CD4-positive, alpha-beta T cell treated with Interleukin-6 for 4 hours (primary cell): Measurements from ENCODE around the gene ZBTB46.

Experiments used
- DNase-seq: peaks from one replicate; pipeline ENCODE4 v3.0.0-alpha.2; 2020; ENCODE audit warnings: mixed read lengths

Gene ZBTB46

DNA sequence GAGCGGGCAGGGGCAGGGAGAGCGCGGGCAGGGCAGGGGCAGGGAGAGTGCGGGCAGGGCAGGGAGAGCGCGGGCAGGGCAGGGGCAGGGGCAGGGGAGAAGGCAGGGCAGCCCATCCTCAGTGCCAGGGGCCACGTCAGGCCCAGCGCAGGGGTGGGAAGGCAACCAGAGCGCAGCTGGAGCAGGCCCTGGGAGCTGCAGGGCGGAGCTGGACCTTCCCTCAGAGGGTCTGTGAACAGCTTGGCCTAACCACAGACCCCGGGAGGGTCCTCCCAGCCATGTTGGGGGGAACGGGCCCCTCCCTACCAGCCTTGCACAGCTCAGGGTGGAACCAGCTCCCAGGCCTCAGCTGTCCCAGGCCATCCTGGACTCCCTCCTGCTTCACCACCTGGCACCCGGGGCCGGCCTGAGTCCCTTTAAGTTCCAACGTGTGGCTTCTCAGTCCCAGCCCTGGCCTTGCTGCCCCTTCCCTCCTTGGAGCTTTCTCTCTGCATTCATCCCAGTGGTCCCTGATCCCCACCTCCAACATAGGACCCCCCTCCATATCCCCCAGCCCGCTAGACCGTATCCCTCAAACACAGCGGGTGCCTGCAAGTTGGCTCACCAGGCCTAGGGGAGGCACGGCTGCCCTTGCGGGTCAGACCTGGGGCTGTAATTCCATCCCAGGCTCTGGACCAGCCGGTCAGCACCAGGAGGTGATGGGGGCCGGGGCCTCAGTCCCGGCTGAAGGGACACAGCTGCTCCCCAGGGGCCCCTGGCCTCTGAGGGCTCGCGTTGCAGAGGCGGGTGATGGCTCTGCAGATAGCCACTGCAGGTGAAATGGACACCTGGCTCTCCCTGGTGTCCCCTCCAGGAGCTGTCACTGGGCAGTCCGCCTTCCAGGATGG, 5.6 kb upstream of the ZBTB46 start:
- DNase-seq, result no peak

DNA sequence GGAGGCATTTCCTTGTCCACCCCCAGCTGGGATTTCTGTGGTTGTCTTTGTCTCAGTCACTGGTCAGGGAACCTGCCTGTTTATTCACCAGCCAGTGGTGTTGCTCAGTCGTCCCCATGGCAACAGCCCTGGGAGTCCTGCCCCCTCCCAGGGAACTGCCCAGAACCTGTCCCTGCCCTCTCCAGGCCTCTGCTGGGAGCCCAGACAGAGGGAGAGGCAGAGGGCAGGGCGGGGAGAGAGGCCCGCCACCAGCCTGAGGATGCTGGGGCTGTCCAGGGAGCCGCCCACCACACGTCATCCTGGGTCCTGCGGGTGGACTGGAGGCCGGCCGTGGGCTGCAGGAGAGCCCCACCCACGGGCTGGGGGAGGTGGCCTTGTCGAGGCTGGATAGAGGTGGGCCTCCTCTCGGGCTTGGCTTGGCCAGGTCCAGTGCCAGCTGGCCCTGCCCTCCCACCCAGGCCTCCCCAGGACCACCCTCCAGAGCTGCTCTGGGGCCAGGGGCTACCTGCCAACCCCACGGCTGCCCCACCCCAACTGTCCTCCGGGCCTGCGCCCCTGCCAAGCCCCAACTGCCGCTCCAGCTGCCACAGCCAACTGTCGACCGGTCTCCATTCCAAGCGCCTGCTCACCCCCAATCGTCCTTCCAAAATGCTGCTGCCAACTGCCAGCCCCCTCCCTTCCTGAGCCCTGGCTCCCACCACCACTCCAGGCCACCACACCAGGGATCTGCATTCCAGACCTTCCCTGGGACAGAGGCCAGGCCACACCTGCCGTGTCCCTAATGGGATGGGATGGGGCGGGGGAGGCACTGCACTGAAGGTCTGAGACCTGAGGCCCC, 4.2 kb upstream of the ZBTB46 start:
- no peak for DNase-seq

DNA sequence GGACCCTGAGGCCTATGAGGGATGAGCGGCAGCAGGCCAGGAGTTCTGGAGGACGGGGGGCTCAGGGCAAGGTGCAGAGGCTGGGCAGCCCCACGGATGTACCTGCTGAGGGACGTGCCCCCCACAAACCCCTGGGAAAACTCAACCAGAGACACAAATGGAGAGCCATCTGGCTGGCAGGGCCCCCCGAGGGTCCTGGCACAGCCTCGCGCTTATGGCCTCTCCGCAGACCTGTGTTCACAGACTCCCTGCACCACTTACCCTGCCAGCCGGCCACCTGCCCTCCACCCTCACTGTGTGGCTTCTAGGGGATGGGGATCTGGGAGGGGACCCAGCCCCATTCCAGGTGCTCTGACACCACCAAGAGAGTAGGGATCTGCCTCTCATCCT, 3.4 kb upstream of the ZBTB46 start:
- no peak for DNase-seq

DNA sequence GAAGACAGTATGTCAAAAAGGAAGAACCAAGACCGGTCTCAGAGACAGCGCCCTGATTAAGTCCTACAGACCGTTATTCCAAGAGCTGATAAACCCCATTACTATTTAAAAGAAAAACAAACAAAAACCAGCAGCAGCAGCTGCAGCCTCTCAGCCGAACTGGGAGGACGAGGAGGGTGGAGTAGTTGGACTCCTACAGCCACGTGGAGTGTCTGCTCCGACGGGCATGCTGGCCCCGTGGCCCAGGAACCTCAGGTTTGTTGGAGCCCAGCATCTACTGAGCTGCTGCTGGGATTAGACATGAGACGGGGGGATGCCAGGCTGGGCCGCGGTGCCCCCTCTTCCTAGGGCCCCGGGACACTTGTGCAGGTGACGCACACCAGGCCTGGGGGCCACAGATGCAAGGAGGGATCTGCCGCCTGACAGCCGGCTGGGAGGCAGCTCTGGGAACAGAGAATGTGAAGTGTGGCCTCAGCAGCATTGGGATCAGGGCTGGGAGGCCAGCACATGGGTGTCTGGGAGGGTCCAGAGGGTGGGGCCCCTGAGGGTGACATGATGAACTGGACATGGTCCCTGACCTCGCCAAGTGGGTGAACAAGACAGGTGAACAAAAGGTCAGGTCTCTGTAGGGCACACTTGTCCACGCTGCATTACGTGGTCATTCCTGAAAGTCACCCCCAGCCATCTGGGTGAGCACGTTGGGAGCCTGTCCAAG, 2.9 kb upstream of the ZBTB46 start:
- DNase-seq, result no peak

DNA sequence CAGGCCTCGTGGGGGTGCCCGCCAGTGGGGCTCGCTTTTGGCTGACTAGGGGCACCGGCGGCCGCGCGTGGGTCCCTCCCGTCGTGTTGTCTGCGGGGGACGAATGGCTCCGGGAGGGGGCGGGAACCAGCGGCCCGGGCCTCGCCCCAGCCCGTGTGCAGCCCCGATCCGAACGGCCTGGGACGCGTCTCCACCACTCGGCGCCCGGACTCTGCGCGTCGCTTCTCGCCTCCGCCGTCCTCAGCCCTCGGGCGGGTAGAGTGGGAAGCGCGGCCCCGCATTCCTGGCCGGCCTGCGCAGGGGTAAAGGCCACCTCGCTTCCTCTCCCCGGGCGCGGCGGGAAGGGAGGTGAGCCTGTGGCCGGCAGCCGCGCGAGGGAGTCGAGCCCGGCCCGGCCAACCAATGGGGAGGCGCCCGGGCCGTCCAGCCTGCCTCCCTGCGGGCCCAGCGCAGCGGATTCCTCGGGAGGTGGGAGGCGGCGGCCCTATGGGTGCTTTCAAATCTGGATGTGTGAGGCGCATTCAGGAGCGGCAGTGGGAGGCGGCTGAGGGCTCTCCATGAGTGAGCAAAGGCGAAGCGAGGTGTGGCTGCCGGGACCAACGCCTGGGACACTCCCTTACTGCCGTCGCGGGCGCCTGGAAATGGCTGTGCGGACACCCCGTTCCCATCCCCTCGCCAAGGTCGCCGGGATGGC, 1.1 kb upstream of the ZBTB46 start:
- no peak for DNase-seq

DNA sequence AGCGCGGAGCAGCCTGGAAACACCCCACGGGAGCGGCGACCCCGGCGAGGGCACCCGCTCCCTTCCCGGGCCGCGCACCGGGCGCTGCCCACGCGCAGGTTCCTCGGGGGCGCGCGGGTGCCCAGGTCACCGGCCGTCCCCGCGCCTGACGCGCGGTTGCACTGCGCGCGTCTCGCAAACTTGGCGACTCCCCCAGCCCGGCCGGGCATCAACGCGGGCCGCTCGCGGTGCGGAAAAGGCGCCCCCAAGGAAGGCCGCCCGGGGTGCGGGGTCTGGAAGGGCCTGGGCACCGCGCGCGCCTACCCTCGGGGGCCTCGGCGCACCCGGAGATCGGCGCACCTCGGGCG, 555 bp upstream of the ZBTB46 start:
- DNase-seq, result no peak

DNA sequence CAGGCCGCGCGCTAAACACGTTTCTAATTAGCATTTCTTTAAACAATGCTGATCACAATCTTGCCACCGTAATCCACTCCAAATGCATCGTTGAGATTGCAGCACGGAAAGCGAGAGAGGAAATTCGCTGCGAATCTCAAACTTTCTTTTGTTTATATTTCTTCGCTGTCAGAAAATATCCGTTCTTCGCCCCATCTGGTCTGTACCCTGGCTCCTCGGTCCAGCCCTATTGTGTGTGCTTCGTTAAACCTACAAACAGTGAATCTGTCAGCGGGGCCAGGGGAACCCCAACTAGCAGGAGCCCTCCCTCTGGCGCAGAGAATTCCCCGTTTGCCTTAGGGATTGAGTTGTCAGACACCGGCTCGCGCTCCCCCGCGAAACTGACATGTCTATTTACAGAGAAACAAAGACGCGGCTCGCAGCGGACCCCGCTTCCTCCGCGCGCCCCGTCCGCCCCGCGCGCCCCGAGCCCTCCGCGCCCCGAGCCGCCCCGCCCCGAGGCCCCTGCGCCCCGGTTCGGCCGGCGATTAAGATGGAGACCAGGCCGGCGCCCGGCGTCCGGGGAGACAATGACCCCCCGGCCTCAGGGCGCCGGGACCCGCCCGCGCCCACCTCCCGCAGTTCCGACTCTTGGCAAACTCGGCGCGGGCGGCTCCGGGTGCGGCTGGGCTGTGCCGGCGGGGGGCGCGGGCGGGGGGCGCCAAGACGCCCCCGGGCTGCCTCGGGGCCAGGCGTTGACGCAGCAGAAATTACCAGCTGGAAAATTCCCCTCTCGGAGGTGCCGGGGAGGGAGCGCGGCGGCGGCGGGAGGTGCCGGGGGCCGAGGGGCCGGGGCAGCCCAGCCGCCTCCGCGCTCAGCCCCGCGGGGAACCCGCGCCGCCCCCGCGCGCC, 874 bp downstream of the ZBTB46 start:
- no peak for DNase-seq

DNA sequence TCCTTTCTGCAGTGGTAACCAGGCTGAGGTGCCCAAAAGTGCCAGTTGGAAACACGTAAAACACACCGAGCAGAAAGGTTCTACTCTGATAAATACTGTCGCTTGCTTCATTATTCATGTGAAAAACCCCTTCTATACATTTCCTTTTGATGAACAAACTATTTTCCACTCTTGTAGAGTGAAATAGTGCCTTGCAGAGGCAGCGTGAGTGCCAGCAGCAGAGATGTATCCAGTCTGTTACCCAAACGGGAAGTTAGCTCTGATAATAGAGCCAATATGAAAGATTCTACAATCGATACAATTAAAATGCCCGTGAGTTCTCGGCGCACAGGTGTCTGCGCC, 1.5 kb downstream of the ZBTB46 start:
- no peak for DNase-seq

DNA sequence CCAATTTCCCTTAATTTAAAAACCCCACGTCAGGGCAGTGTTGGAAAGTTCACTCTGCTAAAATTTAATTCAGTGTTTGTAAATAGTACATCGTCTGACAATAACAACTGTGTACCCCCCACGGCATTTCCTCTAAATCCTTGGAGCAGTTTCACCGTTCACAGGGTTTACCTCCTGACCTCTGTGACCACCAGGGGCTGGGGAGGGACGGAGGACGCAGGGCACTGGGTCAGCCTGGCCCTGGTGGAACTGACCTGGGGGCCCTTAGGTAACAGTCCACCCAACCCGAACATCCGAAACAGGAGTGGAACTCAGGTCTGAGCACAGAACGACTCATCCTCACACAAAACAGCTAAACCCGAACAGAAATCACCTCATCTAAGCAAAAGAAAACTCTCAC, 2.1 kb downstream of the ZBTB46 start:
- DNase-seq, result no peak

DNA sequence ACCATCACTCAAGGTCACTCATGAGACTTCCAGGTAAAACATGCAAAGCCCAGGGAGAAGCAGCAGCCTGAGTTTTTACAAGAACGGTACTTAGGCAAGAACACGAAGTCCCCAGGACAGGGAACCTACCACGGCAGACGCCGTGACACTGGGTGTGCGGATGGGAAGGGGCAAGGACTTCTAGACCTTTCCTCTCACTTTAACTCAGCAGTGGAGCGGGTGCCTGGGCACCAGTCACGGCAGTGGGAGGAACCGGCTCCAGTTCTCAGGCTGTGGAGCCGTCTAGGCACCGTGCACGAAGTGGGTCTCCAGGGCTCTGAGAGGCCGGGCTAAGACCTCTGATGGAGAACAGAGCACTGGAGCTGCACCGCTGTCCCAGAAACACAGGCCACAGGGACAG, 2.5 kb downstream of the ZBTB46 start:
- DNase-seq, result no peak

DNA sequence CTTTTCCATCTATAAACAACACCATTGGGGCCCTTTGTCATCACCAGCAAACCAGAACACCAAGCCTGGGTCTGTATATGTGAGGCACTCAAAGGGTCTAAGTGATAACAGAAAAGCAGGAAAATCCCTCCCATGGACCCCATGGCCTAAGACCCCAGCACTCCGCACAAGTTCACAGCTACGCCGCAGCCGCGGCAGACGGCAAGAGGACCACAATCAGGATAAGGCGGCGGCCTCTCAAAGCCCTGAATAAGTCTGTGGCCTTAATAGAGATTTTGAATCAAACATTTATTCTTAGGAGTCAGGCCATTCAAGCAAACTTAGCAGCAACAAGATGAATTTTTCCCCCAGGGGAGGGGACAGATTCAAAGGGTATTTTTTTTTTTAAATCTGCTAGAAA, 2.9 kb downstream of the ZBTB46 start:
- no peak for DNase-seq

DNA sequence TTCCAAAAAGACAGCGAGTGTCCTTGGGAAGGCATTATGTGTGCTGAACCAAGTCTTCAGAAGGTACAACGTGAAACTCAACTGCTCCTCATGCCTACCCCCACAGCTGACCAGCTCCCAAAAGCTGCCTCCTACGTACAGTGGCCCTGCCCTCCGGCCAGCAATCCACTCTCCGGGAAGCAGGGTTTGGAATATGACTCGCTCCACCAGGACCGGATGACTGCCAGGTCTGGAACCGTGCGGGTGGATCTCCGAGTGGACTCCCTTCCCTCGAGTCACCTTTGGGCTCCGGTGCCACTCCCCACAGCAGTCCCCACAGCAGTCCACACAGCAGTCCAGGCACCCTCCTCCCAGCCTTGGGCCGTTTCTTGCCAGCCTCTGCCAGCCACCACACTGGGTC, 4.3 kb downstream of the ZBTB46 start:
- DNase-seq, result no peak

DNA sequence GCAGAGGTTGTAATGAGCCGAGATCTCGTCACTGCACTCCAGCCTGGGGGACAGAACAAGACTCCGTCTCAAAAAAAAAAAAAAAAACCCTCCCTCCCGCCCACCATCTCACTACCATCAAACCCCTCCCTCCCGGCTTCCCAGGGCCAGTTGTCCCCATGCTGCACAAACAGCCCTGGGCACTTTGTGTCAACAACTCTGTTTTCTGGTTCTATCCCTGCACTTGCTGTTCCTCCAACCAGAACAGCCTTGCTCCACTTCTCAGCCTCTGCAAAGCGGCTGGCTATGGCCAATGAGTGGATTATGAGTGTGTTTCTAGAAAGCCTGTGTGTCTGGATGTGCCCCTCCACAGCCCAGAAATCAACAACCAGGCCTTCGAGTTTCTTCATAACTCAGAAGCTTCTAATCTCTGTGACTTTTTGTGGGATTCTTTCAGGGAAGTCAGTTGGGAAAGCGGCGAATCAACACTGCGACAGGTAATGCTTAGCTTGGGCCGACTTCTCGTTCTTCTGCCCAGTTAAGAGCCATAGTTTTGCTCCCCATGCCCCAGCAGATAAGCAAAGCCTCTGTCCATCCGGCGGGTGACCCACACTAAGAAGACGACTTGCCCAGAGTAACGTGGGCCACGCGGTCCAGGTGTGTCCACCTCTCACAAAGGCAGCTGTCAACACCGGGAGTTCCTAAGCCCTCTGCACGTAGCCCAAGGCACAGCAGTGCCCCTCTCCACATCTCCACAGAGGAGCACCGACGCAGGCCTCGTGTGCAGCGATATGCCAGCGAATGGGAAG, 5.5 kb downstream of the ZBTB46 start:
- no peak for DNase-seq

DNA sequence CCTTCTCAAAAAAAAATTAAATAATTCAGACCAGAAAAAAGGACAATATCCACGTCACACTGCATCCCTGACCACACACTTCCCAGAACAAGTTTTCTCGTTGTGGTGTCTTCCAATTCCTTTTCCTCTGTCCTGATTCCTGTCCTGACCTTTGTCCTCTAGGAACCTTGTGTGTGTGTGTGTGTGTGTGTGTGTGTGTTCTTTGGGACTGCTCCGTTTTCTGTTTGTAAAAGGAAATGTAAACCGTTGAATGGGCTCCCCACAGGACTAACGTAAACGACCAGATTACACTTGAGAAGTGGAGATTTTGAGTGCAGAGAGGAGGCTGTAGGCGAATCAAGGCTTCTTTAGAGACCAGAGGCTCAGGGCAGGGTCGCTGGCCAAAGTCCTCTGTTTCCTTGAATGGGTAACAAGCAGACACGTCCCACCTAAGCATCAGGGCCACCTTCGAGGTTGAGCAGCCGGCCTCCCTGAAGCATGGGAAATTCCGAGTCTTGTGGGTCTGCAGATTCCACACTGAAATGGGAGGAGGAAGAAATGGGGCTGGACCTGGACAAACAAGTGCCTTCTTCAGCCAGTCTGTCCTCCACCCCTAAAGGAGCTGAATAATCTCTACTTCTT, 7.3 kb downstream of the ZBTB46 start:
- no peak for DNase-seq

DNA sequence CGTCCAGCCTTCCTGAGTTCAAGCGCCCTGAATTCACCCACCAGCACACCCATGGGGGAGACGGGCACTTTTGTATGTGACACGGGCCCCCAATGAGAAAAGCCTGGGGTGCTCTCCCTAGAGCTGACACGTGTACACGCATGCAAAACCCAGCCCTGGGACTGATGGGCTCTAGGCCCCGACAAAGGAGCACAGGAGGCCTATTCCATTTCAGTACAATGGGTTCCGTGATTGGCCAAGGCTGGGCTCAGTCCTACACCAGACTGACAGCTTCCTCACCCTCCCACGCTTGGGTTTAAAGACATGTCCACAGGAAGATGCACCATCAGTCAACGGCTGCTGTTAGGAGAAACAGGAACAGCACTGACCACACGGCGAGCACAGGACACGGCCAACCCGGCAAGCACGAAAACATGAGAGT, 8.8 kb downstream of the ZBTB46 start:
- DNase-seq, result no peak

DNA sequence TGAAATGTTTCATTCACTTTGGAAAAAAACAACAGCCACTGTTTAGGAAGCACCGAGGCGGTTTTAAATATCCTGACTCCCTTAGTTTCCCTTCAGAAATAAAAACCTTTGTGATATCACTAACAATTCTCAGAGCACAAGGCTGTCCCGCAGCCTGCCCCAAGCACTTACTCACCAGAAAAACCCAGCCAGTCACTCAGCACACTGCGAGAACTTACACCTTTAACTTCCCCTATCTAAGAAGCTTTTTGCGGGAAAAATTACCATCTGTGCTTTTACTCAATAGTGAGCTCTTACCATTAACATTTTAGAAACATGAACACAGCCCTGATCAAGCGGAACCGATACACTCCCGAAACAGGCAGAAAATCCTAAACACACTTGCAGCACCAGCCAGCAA, 9.3 kb downstream of the ZBTB46 start:
- DNase-seq, result no peak

DNA sequence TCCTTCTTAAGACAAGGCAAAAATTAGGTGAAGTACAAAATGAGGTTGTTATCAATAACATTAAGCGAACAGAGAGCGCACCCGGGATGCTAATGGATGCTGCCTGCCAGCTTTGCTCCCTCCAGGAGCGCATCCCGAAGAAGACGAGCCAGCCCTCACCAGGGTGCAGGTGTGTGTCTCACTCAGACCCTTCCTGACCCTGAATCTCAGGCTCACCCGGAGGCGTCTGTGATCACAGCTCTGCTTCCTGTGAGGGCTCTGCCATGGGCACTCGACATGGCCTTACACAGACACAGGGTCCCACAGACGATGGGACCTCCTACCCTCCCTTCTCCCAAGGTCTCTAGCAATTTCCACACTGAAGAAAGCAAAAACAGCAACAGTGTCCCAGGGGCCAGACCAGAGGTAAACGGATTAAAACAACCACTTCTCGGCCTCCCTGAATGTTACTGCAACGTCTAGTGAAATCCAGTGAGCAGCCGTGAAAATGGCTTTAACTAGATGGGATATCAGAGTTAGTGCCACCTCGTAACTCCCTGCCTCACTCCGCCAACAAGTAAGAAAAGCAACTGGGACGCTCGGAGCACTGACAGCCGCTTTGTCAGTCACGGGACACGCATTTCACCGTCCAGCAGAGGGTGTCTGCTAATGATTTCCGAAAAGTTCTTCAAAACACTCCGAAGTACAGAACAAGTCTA, 11.7 kb downstream of the ZBTB46 start:
- peak; percentile 26 for DNase-seq

DNA sequence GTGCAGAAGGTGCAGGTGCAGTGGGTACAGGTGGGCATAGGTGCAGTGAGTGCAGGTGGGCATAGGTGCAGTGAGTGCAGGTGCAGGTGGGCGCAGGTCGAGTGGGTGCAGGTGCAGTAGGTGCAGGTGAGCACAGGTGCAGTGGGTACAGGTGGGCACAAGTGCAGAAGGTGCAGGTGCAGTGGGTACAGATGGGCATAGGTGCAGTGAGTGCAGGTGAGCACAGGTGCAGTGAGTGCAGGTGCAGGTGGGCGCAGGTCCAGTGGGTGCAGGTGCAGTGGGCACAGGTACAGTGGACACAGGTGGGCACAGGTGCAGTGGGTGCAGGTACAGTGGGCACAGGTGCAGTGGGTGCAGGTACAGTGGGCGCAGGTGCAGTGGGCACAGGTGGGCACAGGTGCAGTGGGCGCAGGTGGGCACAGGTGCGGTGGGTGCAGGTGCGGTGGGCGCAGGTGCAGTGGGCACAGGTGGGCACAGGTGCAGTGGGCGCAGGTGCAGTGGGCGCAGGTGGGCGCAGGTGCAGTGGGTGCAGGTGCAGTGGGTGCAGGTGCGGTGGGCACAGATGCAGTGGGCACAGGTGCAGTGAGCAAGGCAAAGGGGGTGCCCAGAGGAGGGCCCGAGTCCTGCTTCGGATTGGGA, 15.3 kb downstream of the ZBTB46 start:
- DNase-seq, result no peak

DNA sequence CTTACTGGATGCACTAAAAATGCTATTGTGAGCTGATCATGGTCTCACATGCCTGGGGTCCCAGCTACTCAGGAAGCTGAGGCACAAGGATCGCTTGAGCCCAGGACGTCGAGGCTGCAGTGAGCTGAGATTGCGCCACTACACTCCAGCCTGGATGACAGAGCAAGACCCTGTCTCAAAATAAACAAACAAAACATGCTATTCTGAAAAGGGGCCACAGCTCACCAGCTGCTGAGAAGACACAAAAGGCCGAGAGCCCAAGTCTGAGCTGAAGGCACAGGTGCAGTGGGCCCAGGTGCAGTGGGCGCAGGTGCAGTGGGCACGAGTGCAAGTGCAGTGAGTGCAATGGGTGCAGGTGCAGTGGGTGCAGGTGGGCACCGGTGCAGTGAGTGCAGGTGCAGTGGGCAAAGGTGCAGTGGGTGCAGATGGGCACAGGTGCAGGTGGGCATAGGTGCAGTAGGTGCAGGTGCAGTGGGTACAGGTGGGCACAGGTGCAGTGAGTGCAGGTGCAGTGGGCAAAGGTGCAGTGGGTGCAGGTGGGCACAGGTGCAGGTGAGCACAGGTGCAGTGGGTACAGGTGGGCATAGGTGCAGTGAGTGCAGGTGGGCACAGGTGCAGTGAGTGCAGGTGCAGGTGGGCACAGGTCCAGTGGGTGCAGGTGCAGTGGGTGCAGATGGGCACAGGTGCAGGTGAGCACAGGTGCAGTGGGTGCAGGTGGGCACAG, 16.0 kb downstream of the ZBTB46 start:
- no peak for DNase-seq
